GM21381 (cell line): ENCODE measurements around the gene DOCK9.

Source experiments
- ATAC-seq: cut with Tn5 transposase; IDR thresholded peaks from one replicate; pipeline ENCODE4 v1.9.1; 2021; ENCODE audit warnings: mild to moderate bottlenecking, moderate library complexity; ENCODE audit not compliant: unreplicated experiment

Gene DOCK9

DNA sequence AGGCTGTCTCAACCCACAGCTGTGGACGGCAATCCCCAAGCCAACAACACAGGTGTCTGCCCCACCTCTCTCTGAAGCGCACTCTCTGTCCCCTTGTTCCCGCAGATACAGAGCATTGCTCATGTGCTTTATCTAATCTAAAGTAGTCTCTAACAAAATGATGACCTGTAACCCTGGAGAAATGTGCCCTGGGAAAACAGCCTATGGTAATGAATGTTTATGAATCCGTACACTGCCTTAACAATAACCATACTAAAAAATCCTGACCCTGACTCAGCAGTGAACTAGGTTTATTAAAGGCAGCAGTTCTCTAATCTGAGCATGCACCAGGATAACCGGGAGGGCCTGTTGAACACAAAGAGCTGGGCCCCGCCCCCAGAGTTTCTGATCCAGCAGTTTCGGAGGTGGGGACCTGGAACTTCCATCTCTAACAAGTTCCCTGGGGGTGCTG lies 174.7 kb downstream of the DOCK9 start:
- ATAC-seq = no peak

DNA sequence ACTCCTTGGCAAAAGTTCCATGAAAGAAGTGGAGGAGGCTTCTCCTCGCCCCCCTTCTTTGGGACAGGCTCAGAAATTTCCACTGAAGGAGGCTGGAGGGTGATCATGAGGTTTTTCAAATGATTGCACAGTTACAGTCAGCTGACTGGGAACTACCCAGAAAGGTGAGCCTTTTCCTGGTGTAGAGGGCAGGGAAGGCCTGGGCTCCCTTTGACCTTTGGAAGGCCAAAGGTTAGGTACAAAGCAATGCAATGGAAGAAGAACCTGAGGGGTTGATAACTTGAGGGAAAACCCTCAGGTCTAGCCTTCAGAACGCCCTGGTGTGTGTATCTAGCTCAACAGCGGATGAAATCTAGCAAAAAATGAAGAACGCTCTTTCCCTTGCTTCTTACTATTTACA lies 175.3 kb downstream of the DOCK9 start:
- ATAC-seq = no peak

DNA sequence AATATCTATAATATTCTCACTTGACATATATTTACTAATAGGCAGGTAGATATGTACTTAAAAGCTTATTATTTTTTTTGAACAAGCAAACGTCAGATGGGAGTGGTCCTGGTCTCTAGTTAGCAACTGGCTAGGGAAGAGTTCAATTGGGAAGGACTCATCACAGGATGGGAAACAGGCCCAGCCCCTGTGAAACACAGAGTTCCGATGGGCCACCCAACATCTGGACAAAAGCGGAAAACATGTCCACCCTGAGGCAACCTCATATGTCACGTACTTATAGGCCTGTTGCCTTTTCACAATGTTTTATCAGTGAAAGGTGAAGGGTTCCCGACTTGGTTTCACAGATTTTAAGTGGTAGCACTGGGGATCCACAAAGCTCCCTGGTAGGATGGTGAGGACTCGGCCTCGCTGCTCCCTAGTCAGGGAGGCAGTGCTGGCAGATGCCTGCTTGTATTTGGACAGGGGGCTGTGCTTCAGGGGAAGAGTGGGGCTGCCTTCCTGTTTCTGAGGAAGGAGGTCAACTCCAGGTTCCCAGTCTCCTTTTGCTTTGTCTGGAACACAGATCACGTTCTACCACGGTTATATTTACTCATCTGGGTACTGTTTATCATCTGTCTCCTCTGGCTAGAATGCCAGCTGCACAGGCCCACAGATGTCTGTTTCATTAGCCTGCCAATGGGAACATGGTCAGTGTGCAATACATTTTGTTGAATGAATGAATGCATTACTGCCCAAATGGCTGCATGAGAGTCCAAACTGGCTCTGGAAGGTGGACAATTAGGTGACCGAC lies 176.0 kb downstream of the DOCK9 start:
- ATAC-seq = no peak

DNA sequence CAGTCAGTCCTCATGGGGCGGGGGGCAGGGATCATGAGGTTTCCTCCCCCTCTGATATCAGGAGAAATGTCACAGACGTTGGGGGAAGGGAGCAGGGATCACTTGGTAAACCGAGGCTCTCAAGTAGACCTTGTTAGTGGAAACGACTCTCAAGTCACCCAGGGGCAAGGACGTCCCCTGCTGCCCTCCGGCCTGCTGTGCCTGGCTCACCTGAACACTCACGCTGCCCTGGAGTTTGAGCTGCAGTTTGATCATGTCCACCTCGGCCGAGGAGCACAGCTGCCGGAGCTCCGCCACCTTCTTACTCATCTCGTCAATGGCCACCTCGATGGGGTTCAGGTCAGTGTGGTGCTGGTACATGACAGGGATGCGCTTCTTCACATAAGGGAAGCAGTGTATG lies 177.8 kb downstream of the DOCK9 start:
- no peak for ATAC-seq

DNA sequence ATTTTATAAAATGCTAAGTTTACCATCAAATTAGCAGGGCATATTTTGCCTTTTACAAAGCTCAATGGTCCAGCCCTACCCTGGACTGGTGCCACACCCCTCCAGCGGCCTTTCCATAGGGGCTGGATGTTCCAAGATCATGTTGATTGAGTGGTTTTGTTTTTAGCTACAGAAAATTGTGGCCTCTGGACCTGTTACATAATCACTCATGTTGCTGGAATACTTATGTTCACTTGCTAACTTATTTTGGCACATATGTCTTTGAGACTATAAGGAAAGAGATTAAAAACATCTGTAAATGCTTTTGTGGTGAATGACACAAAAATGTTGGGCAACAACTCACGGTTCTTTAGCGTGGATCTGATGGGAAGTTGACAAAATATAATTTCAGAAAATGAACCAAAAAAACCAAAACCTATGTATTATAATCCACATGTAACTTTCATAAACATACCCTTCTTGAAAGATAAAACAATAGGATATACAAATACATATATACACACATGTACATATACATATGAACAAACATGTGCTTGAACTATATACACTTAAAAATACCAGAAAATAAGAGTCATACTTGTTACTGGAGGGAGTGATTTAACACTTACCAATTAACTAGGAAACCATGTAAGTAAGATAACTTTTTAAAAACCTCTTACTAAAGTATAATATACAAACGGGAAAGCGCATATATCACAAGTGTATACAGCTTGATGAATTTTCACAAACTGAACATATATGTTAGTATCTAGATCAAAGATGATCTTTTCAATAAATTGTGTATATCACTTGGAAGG lies 178.8 kb downstream of the DOCK9 start:
- no peak for ATAC-seq

DNA sequence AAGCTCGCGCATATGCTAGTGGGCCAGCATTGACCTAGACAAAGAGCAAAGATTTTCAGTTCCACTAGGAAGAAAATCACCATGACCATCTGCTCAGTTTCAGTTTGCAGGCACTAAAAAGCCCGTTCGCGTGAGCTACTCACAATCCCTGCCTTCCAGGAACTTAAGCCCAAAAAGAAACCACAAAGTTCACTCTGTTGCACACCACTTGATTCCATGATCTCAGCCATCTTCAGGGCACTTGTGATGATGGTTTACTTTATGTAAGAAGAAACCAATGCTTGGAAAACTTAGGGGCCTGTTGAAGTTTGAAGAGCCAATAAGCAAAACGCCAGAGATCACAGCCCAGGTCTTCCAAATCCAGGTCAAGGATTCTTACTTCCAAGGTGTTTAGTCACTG lies 180.4 kb downstream of the DOCK9 start:
- ATAC-seq = no peak

DNA sequence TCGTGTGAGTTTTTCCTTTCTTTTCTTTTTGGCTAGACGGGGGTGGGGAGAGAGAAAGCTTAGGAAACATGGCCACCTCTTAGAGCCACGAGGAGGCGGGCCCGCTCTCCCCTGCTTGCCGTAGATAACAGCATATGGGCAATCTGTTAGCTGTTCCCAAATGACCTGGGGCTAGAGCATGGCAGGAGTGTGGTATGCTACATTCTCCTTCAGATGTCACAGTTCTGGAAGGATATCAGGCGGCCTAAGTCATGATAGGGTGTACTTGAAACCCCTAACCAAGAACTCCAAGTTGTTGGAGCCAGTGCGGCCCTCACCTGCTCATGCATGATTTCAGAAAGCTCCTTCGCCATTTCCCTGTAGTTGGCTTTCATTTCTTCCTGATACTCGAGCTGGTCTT lies 181.1 kb downstream of the DOCK9 start:
- no peak for ATAC-seq

DNA sequence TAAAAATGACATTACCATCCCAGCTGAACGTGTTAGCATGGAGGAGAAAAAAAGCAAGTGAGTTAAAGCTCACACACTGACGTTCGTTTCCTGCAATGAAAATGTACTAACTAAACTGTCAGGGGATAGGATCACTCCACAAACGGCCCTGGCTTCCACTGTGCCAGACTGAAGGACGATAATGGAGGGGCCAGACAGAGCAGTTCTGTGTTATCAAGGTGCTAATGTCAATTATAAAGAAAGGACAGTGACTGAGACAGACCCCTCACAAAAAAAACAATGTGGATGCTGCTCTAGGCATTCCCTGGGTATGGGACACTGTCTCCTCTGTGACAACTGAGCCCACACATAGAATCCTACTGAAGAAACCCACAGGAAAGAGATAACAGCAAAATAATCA lies 181.7 kb downstream of the DOCK9 start:
- ATAC-seq = no peak

DNA sequence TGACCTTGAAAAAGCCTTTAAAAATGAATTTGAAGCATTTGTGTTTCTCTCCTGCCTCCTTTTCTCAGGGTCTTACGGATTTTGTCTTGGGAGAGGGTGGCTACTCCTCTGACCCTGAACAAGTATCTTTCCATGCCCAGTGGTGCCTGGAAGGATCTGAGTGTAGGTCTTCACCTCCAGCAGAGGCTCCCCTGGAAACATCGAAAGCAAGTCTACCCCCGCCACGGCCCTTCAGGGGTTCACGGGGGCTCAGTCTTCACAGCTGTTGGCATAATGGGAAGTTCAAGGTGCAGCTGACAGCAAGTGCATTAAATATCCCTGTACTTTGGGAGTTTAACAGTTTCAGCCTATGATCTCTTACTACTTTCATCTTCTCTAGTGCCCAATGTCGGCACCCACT lies 182.6 kb downstream of the DOCK9 start:
- no peak for ATAC-seq

DNA sequence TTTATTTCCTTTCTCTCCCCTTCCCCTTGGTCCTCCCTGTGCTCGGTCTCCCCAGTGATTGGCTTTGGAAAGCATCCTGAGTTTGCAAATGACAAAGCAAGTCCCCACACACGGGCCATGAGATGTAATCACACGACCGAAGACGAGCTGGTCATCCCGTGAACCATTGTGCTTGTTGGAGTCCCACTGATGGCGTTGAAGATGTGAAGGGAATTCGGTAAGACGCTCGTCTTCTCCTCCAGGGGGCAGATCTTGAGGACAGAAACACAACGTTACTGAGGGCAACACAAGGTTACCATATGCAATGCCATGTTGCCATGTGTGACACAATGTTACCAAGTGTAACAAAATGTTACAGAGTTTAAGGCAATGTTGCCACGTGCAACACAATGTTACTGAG lies 183.4 kb downstream of the DOCK9 start:
- ATAC-seq = no peak

DNA sequence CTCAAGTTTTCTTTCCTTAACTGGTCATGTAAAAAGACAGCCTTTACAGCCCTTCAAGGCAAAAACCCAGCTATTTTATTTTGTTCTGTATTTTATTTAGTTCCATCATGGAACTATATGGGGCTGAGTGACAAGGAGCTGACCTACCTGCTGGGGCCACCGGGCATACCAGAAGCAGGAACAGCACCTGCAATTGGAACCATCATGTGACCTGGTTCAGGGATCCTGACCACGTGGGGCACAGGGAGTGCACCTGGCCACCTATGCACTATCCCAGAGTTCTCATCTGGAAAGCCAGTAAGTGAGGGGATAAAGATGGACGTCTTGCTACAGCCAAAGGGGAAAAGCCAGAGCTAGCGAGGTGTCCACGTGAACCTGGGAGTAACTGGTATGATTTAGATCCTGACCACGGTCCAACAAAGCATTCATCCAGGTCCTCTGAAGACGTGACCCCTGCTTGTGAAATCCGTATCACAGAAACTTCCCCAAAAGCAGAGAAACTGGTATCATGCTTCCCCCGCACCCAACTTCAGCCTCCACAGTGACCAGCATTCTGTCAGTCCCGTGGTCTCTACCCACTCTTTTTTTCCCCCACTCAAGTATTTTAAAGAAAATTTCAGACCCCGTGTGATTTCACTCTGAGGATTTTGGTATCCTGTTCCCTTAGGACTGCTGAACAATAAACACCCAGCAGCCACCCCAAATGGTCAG lies 184.9 kb downstream of the DOCK9 start:
- ATAC-seq = no peak

DNA sequence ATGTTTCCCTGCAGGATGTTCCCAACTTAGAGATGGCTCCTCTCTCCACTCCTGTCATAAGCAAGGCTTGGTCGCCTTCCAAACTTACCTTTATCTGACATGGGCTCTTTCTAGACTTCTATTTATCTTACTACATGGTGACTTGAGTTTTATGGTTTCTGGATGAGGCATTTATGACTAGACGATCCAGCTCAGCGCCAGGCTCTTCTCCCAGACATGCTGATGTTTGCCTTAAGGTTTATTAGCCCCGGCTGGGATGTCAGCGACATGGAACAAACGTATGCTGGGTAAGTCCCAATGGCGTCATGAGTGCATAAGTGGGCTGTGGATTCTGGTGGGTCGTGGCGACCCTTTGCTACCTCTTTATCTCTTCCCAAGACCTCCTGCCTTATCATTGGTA lies 185.5 kb downstream of the DOCK9 start:
- no peak for ATAC-seq

DNA sequence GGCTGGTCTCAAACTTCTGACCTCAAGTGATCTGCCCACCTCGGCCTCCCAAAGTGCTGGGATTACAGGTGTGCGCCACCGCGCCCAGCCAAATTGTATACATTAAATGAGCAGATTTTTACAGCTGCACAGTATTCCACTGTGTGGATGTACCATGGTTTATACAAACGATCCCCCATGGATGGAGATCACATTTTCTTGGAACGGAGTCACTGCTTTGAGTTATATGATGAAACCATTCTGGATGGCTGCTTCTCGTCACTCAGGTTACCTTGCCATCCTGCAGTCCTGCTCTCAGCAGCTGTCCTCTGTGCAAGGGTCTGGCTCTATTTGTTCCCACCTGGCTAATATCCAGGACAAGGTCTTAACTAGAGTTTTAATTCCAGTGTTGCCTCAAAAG lies 186.3 kb downstream of the DOCK9 start:
- no peak for ATAC-seq

DNA sequence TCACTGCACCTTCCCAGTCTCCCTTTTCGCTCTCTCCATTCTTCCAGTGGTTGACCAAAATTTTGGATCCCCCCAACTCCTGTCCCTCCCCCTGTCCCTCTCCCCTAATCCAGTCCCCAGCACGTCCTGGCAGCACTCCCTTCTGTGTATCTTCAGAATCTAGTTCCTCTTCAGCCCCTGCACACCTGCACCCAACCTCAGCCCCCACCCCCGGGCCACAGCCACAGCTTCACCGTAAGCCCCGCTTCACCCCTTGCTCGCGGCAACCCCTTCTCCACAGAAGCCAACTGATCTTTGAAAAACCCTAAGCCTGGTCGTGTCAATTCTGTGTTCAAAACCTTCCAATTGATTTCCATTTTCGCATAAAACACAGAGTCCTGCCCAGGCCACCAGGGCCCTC lies 189.9 kb downstream of the DOCK9 start:
- ATAC-seq = no peak

DNA sequence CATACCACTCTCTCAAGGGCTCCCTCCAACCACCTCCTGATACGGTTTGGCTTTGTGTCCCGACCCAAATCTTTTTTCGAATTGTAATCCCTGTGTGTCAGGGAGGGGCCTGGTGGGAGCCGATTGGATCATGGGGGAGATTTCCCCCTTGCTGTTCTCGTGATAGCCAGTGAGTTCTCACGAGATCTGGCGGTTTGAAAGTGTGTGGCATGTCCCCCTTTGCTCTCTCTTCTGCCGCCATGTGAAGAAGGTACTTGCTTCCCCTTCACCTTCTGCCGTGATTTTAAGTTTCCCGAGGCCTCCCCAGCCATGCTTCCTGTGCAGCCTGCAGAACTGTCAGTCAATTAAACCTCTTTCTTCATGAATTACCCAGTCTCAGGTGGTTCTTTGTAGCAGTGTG lies 190.7 kb downstream of the DOCK9 start:
- ATAC-seq = no peak

DNA sequence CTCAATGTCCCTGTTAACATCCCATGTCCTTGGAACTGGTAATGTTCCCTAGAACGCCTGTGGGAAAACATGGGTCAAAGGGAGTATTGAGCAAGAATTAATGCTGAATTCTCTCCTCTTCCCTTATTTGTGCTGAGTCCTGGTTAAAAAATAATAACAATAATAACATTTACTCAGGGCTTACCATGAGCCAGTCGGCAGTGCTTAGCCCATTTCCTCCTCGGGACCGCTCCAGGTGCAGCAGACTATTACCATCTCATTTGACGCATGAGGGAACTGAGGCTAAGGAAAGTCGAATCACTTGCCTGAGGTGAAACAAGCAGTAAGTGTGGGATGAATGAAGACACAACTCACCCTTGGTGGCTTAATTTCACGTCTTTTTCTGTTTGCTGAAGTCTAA lies 191.8 kb downstream of the DOCK9 start:
- ATAC-seq = no peak

DNA sequence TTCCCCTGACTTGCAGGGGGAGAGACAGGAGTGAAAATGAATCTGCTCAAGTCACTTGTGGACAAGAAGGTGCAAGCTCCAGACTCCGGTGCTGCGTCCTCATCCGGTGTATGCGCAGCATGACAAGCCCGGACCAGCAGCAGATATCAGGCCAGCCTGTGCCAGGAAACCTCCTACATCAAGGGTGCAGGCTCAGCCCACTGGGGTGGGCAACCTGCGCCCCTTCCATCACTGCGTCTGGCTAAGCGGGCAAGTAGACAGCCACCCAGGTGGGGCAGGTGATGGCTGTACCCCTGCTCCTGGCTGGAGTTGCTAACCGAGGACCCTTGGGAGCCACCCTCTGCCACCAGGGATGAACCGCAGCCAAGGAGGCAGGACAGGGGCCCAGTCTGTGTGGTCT lies 192.5 kb downstream of the DOCK9 start:
- no peak for ATAC-seq

DNA sequence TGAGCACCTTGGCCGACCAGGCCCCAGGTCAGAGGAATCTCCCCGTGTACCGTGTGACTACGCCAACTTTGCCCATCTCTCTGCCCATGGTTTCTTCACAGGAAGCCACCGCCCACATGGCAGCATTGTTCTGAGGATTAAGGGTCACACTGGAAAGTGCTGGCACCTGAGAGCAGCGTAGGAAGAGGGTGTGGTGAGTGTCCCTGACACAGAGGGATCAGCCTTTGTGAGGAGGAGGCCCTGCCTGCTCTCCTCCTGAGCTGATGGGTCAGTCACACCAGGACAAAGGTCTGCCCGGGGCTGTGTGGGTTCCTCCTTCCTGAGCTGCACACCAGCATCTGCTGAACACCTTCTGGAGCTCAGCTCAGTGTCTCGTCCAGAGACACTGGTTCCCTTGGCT lies 193.2 kb downstream of the DOCK9 start:
- no peak for ATAC-seq

DNA sequence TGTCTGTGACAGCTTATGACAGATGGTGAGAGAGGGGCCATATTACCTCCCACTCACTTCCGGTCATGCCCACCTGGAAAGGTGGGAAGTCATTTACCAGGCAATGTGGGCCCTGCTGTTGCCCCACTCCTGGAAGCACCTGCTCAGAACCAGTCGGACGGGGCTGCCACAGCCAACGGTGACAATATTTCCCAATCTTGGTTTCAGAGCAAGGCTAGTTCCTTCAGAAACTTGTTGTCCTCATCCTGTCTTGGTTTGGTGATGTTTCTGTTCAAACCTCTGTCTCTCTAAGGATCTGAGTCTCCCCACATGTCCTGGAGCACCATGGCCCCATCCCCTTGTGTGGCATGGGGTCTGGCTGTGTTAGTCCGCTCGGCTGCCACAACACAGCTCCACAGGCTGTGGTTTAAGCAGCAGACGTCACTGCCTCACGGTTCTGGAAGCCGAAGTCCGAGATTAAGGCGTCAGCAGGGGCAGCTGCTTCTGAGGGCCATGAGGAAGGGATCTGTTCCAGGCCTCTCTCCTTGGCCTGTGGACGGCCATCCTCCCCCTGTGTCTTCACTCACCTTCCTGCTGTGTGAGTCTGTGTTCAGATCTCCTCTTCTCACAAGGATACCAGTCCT lies 193.9 kb downstream of the DOCK9 start:
- no peak for ATAC-seq

DNA sequence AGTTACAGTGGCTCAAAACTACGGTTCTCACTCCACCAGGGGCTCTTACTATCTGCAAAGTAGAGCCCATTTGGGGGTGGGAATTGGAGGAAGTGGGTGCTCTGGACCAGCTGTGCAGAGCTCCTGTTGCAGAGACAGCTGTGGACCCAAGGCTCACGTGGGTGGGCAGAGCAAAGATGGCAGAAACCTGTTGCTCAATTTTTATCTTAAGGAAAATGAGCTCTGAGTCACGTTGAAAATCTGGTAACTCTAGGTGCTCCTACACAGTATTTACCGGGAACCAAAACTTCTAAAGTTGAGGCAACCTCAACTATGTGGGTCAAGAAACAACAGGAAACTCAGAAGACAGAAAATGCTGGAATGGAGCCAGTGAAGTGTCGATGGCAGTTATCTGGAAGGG lies 195.2 kb downstream of the DOCK9 start:
- no peak for ATAC-seq

DNA sequence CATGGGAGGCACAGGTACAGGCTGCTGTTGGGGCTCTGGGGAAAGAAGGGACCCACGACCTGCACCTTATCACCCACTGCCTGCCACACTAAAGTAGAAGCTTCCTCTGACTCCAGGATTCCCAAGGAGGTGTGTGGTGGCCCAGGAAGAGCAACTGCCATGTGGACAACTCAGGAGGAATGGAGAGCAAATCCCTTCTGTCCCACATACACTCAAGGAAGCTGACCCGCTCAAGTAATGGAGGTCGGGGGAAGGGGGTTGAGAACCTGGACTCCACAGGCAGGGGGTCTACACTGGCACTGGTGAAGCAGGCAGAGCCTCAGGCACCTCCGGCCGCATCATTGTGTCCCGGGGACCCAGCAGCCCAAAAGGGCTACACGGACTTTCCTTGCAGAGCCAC lies 196.0 kb downstream of the DOCK9 start:
- no peak for ATAC-seq
